Activated naive CD8-positive, alpha-beta T cell (primary cell): ENCODE data around the gene RELA.
"Not testable (repeated sequence)": the region's sequence is repeated elsewhere in the genome, so short reads cannot be mapped to it uniquely, and the experiment has no call there.

Experiments used
- H3K27ac Mint-ChIP-seq: one replicate; pipeline ENCODE4 v1.8.0; 2021; ENCODE audit warnings: mixed read lengths
- H3K27me3 Mint-ChIP-seq: one replicate; pipeline ENCODE4 v1.8.0; 2021; ENCODE audit warnings: mixed read lengths
- H3K36me3 Mint-ChIP-seq: one replicate; pipeline ENCODE4 v1.8.0; 2021; ENCODE audit warnings: mixed read lengths
- H3K4me1 Mint-ChIP-seq: one replicate; pipeline ENCODE4 v1.8.0; 2021; ENCODE audit warnings: low read depth, mixed read lengths
- H3K4me3 Mint-ChIP-seq: one replicate; pipeline ENCODE4 v1.8.0; 2021; ENCODE audit warnings: mild to moderate bottlenecking, mixed read lengths
- H3K9me3 Mint-ChIP-seq: one replicate; pipeline ENCODE4 v1.8.0; 2021; ENCODE audit warnings: low read depth, mixed read lengths

The RELA gene

DNA sequence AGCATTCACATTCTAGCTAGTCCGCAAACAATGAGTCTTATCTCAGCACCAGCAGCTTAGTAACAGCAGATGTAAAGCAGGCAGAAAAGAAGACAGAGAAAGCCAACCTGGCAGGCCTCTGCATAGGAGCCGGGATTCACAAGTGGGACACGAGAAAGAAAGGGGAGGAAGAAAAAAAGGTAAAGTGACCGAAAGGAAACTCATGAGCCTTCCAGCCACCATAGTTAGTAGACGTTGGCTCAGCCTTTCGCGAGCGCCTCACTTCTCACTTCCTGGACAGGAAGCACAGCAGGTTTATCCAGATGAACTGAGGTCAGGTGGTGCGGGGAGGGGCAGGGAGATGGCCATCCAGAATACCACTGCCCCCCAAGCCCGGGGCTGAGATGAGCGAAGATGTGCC, 29.7 kb upstream of the RELA start:
- no peaks in the 10 kb centered on the region for H3K4me1 Mint-ChIP-seq
- no peak overlapping the region for H3K27ac Mint-ChIP-seq
- no peaks in the 10 kb centered on the region for H3K9me3 Mint-ChIP-seq
- H3K4me3 Mint-ChIP-seq = no peak overlapping the region
- no peaks in the 10 kb centered on the region for H3K27me3 Mint-ChIP-seq
- H3K36me3 Mint-ChIP-seq = no peaks in the 10 kb centered on the region

GRCh38 chr11:65691847-65692246, 29.1 kb upstream of the RELA start:
- H3K4me3 Mint-ChIP-seq, H3K4me1 Mint-ChIP-seq, H3K36me3 Mint-ChIP-seq, H3K27me3 Mint-ChIP-seq, H3K9me3 Mint-ChIP-seq, H3K27ac Mint-ChIP-seq: not testable (repeated sequence)

DNA sequence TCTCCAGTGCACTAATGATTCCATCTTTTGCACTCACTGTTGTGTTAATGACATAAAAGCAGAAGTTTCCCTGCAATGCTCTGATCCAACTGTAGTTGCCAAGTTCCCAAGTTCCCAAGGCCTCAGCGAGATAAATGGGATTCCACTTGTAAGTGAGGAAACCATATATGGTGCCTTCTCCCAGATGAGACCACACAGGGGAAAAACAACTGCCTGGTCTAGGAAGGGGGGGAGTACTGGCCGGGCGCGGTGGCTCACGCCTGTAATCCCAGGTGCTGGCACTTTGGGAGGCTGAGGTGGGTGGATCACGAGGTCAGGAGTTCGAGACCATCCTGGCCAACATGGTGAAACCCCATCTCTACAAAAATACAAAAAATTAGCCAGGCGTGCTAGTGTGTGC, 23.3 kb upstream of the RELA start:
- no peak overlapping the region for H3K4me3 Mint-ChIP-seq
- H3K9me3 Mint-ChIP-seq = no peaks in the 10 kb centered on the region
- H3K27me3 Mint-ChIP-seq = no peaks in the 10 kb centered on the region
- no peaks in the 10 kb centered on the region for H3K36me3 Mint-ChIP-seq
- H3K27ac Mint-ChIP-seq = no peak overlapping the region
- no peaks in the 10 kb centered on the region for H3K4me1 Mint-ChIP-seq

DNA sequence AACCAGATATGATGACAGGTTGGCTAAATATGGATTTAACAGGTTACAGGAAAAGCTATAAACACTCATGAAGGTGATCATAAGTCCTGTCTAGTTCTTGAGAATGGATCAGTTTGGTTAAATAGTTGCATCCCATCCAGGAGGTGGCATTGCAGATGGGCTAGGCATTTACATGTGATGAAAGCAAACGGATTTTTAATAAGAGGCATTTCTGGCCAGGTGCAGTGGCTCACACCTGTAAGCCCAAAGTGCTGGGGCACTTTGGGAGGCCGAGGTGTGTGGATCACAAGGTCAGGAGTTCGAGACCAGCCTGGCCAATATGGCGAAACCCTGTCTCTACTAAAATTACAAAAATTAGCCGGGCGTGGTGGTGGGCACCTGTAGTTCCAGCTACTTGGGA, 20.8 kb upstream of the RELA start:
- not testable (repeated sequence) for H3K4me1 Mint-ChIP-seq, H3K36me3 Mint-ChIP-seq, H3K27me3 Mint-ChIP-seq, H3K27ac Mint-ChIP-seq, H3K4me3 Mint-ChIP-seq, H3K9me3 Mint-ChIP-seq

DNA sequence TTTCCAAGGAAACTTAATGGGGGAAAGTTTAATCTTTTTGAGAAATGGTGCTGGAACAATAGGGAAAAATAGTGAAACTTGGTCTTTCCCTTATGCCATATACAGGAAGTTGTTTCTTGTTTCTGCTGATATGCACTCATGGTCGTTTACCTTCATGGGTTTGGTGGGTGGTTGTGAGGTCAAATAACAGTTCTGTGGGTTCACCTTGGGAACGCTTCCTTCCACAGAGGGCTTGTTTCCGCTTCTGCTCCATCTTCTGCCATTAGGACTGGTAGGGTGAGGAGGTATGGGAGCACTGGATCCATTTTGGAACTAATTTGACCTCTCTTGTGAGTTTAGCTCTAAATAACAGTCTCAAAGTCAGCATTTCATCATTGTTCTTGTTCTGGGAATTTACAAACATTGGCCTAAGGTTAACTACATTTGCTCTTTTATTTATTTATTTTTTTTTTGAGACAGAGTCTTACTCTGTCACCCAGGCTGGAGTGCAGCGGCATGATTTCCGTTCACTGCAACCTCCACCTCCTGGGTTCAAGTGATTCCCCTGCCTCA, 17.6 kb upstream of the RELA start:
- no peaks in the 10 kb centered on the region for H3K4me1 Mint-ChIP-seq
- H3K27ac Mint-ChIP-seq = no peak overlapping the region
- no peaks in the 10 kb centered on the region for H3K36me3 Mint-ChIP-seq
- H3K4me3 Mint-ChIP-seq = no peak overlapping the region
- no peaks in the 10 kb centered on the region for H3K27me3 Mint-ChIP-seq
- H3K9me3 Mint-ChIP-seq = no peaks in the 10 kb centered on the region

GRCh38 chr11:65672982-65673381, 10.3 kb upstream of the RELA start:
- H3K36me3 Mint-ChIP-seq = no peaks in the 10 kb centered on the region
- H3K9me3 Mint-ChIP-seq = no peaks in the 10 kb centered on the region
- H3K27me3 Mint-ChIP-seq = no peaks in the 10 kb centered on the region
- no peak overlapping the region for H3K4me3 Mint-ChIP-seq
- no peak overlapping the region for H3K27ac Mint-ChIP-seq
- peaks cover 2% of the 10 kb centered on the region for H3K4me1 Mint-ChIP-seq

- Mint-ChIP-seq H3K4me3 (no peak overlapping the region), H3K36me3 (no peaks in the 10 kb centered on the region), H3K27ac (no peak overlapping the region), H3K4me1 (peaks cover 2% of the 10 kb centered on the region), H3K27me3 (no peaks in the 10 kb centered on the region), H3K9me3 (no peaks in the 10 kb centered on the region)
Observed at GRCh38 chr11:65672180-65672860, 9.6 kb upstream of the RELA start.

DNA sequence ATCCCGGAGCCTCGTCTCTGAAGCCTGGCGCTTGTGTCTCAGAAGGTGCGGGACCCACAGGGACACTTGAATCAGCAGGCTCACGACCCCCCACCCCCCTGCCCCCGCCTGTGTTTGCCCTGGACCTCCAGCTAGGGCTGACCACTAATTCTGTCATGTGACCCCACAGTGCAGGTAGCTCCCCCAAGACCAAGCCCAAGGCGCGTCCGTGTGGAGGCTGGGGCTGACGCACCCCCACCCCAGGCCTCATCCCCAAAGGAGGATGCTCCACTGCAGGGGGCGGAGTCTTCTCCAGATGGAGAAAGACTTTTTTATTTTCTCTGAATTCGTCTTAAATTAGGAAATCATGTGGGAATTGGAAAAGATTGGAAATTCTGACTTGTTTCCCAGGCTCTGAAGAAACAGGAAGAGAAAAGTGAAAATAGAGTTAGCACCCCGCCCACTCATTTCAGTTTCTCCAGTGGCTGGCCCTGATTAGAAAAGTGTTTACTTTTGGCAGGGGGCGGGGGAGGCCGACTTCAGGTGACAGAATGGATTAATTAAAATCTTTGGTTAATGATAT, 1.0 kb upstream of the RELA start:
- Mint-ChIP-seq H3K27ac (peak overlapping the region; percentile 87), H3K4me3 (peak overlapping the region; percentile 87), H3K4me1 (peaks cover 34% of the 10 kb centered on the region), H3K27me3 (no peaks in the 10 kb centered on the region), H3K9me3 (no peaks in the 10 kb centered on the region), H3K36me3 (no peaks in the 10 kb centered on the region)

- peaks cover 38% of the 10 kb centered on the region for H3K4me1 Mint-ChIP-seq
- H3K9me3 Mint-ChIP-seq = no peaks in the 10 kb centered on the region
- H3K36me3 Mint-ChIP-seq = no peaks in the 10 kb centered on the region
- H3K27me3 Mint-ChIP-seq = no peaks in the 10 kb centered on the region
- H3K27ac Mint-ChIP-seq = peak overlapping the region; percentile 68
- H3K4me3 Mint-ChIP-seq = peak overlapping the region; percentile 90
Observed at GRCh38 chr11:65662247-65662798, 393 bp downstream of the RELA start.

DNA sequence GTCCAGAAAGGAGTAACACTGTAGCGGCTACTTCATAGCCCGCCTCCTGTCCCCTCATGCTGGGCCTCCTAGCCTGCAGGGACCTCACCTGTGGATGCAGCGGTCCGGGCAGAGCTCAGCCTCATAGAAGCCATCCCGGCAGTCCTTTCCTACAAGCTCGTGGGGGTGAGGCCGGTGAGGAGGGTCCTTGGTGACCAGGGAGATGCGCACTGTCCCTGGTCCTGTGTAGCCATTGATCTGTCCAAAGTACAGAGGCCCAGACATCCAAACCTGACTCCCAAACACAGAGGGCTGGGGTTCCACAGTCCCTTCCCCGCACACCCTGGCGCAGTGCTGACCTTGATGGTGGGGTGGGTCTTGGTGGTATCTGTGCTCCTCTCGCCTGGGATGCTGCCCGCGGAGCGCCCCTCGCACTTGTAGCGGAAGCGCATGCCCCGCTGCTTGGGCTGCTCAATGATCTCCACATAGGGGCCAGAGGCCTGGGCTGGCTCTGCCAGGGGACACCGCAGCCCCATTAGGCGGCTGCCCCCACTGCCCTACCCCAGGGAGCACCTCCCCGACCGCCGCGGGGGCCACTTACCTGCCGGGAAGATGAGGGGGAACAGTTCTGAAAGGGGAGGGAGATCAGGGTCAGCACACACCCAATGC, 993 bp downstream of the RELA start:
- H3K9me3 Mint-ChIP-seq = no peaks in the 10 kb centered on the region
- H3K36me3 Mint-ChIP-seq = no peaks in the 10 kb centered on the region
- no peaks in the 10 kb centered on the region for H3K27me3 Mint-ChIP-seq
- H3K4me1 Mint-ChIP-seq = peaks cover 43% of the 10 kb centered on the region
- peak overlapping the region; percentile 90 for H3K4me3 Mint-ChIP-seq
- H3K27ac Mint-ChIP-seq = peak overlapping the region; percentile 68

- H3K9me3 Mint-ChIP-seq, H3K27me3 Mint-ChIP-seq, H3K36me3 Mint-ChIP-seq: not testable (repeated sequence)
- Mint-ChIP-seq H3K27ac (peak overlapping the region; percentile 90), H3K4me1 (peaks cover 47% of the 10 kb centered on the region), H3K4me3 (peak overlapping the region; percentile 90)
Observed at GRCh38 chr11:65660908-65661307, 1.8 kb downstream of the RELA start.

- H3K27ac Mint-ChIP-seq = peak overlapping the region; percentile 90
- peak overlapping the region; percentile 66 for H3K4me3 Mint-ChIP-seq
- H3K9me3 Mint-ChIP-seq = no peaks in the 10 kb centered on the region
- H3K36me3 Mint-ChIP-seq = no peaks in the 10 kb centered on the region
- H3K4me1 Mint-ChIP-seq = peaks cover 52% of the 10 kb centered on the region
- H3K27me3 Mint-ChIP-seq = no peaks in the 10 kb centered on the region
Observed at GRCh38 chr11:65660038-65660437, 2.7 kb downstream of the RELA start.

DNA sequence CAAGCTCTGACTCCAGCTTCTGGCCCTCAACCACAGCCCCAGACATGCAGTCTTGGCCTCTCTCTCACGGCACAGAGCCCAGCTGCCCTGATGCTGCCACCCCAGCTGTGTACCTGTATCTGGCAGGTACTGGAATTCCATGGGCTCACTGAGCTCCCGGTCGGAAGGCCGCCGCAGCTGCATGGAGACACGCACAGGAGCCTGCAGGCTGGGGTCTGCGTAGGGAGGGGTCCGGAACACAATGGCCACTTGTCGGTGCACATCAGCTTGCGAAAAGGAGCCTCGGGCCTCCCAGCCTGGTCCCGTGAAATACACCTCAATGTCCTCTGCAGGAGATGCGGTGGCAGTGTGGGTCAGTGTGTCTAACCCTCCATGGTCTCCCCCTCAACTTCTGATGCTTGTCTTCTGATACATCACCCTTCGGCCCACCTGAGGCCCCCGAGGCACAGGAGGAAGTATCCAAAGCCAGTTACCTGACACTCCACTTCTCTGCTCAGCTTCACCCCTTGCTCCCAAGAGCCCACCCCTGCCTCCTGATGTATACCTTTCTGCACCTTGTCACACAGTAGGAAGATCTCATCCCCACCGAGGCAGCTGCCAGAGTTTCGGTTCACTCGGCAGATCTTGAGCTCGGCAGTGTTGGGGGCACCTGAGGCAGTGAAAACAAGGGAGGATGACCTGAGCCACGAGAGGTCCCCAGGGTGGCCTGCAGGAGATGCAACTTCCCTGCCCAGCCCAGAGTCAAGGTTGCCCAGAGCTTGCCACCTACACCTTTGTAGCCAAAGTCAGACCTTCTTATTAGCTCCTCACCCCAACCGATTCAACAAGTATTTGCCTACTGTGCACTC, 4.3 kb downstream of the RELA start:
- H3K9me3 Mint-ChIP-seq = no peaks in the 10 kb centered on the region
- H3K27ac Mint-ChIP-seq = peak overlapping the region; percentile 81
- H3K4me3 Mint-ChIP-seq = no peak overlapping the region
- H3K36me3 Mint-ChIP-seq = no peaks in the 10 kb centered on the region
- peaks cover 58% of the 10 kb centered on the region for H3K4me1 Mint-ChIP-seq
- H3K27me3 Mint-ChIP-seq = no peaks in the 10 kb centered on the region

GRCh38 chr11:65657426-65657825, 5.3 kb downstream of the RELA start:
- H3K27ac Mint-ChIP-seq = peak overlapping the region; percentile 73
- H3K9me3 Mint-ChIP-seq = no peaks in the 10 kb centered on the region
- no peaks in the 10 kb centered on the region for H3K27me3 Mint-ChIP-seq
- H3K36me3 Mint-ChIP-seq = no peaks in the 10 kb centered on the region
- H3K4me3 Mint-ChIP-seq = peak overlapping the region; percentile 13
- H3K4me1 Mint-ChIP-seq = peaks cover 66% of the 10 kb centered on the region
